GM18909 (cell line): ENCODE results near the gene UBQLNL.
A peak's percentile ranks its signal among the peaks of the same experiment; 100 is the strongest.

Experiments used
- ATAC-seq: cut with Tn5 transposase; IDR thresholded peaks from one replicate; pipeline ENCODE4 v1.9.1; 2021; ENCODE audit warnings: mild to moderate bottlenecking; ENCODE audit not compliant: unreplicated experiment, poor library complexity

The UBQLNL gene

DNA sequence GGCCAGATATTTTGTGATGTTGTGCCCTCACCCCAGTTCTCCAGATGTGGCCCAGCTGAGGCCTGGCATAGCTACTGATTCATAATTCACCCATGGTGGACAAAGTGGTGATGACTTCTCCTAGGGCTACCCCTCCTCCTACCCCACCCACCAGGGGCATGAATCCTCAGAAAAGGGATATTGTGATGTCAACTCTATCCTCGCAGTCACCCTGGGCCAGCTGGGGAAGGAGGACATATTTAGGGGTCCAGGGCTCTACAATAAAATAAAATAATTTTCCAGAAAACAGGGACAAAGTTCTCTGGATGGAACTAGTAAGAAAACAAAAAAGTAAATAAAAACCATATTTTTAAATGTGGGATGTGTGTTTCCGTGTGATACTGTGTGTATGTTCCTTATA lies at the start of gene UBQLNL:
UBQLNL (minus strand) TSS at position 101 of the 400 bp plus-strand sequence. CDS start 258 bp downstream, outside the sequence.
- no peak for ATAC-seq

DNA sequence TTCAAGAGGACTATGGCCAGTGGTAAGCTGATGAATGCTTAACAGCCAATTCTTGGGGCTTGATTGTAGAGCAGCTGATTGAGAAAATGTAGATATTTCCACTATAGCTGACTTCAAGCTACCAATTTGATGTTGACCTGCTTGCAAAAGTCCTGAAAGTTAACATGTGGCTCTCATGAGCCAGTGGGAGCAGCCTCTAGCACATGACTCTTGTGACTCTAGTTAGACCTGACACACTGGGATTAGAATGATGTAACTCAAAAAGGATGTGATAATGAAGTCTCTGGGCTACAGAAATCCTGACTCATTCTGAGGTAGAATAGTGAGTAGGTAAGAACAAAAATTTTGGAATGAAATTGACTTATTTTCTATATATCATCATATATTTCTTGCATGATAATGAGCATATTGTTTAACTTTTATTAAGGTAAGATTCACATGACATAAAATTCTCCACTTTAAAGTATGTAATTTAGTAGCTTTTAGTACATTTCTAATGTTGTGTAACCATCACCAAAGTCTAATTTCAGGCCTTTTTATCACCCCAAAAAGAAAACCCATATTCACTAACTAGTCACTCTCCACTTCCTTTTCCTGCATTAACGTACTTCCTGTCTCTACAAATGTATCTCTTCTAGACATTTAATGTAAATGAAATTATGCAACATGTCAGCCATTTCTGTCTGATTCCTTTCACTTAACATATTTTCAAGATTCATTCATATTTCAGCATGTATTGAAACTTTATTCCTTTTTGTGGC lies 47.9 kb upstream of the UBQLNL start:
- no peak for ATAC-seq

- no peak for ATAC-seq
These were observed 41.3 kb upstream of the UBQLNL start for GRCh38 chr11:5557751-5558150.

DNA sequence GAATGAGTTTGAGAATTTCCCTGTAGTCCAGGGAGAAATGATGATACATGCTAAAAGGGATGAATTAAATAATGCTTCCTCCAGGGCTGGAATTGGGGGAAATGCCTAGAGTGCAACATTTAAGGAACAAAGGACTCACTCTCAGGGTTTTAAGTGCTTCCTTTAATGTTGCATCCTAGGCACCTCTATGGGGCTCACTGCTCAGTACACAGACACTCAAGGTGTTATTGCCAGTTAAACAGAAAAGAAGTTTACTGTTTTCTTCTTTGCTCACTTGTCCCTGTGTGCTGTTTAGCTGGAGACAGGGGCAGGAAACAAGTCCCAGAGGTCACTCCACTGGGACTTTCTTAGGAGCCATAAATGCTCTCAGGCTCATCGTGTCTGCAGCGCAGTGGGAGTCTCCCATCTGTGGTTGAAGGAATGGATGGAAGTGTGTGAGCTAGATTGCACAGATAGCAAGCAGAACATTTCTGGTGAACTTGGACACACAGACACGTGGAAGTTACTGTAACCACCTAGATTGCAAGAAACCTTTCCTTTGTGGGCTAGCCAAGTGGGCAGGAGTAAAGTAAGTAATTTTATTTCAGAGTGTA lies 40.2 kb upstream of the UBQLNL start:
- no peak for ATAC-seq

DNA sequence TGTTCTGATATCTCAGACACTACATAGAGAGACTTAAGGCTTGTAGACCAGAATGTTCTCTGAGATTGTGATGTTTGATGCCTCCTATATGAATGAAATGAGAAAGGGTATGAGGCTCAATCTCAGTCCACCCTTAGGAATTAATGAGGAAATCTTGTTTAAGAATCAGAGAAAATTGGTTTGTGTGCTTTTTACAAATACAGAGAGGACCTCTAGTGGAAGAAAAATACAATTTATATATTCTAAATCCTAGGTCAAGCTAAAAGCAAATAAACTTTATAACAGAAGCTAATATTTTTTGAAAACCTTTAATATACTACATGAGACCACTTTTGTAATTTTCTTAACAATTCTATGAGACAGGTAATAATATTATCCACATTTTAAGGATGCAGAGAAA lies 36.8 kb upstream of the UBQLNL start:
- no peak for ATAC-seq

- ATAC-seq: peak; percentile 71
These were observed 34.1 kb upstream of the UBQLNL start for GRCh38 chr11:5550440-5551095.

GRCh38 chr11:5548440-5548839 lies 31.9 kb upstream of the UBQLNL start, which contains the start of gene OR52H1:
TSS of gene OR52H1 (minus strand) at chr11:5548540. CDS start at chr11:5545505, 3,035 bp downstream.
- no peak for ATAC-seq

DNA sequence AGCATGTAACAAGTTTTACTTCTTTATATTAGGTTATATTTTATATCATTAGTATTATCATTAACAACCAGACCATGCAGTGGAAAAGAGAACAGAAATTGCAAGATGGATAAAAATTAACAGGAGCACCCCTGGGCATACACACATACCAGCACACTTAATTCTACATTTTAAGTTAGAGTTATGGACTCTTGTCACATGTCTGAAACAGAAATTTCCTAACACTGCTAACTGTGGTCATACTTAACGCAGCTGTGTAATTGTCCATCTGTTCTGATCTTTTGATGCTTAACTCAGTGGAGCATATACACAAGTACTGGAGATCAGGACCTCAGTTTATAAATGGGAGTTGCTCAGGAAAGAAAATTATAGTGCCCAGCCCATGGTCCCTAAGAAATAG lies 31.5 kb upstream of the UBQLNL start:
- peak; percentile 77 for ATAC-seq

- no peak for ATAC-seq
These were observed 30.0 kb upstream of the UBQLNL start for GRCh38 chr11:5546457-5546856.

DNA sequence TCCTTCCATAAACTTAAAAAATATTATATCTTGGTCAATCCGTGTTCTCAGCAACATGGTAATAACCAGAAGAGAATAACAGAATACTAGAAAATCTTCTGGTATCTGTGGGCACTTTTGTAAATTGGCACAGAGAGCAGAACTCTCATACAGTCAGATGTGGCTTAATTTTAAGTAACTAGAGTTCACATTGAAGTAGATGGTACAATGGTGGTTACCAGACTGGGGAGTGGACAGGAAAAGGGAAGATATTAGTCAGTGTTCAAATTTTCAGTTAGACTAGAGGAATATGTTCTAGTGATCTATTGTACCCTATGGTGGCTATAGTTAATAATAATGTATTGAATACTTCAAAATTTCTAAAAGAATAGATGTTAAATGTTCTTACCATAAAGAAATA lies 24.9 kb upstream of the UBQLNL start:
- ATAC-seq: no peak

- no peak for ATAC-seq
These were observed 20.0 kb upstream of the UBQLNL start for GRCh38 chr11:5536482-5536881.

GRCh38 chr11:5534046-5534445 lies 17.5 kb upstream of the UBQLNL start:
- ATAC-seq: no peak

DNA sequence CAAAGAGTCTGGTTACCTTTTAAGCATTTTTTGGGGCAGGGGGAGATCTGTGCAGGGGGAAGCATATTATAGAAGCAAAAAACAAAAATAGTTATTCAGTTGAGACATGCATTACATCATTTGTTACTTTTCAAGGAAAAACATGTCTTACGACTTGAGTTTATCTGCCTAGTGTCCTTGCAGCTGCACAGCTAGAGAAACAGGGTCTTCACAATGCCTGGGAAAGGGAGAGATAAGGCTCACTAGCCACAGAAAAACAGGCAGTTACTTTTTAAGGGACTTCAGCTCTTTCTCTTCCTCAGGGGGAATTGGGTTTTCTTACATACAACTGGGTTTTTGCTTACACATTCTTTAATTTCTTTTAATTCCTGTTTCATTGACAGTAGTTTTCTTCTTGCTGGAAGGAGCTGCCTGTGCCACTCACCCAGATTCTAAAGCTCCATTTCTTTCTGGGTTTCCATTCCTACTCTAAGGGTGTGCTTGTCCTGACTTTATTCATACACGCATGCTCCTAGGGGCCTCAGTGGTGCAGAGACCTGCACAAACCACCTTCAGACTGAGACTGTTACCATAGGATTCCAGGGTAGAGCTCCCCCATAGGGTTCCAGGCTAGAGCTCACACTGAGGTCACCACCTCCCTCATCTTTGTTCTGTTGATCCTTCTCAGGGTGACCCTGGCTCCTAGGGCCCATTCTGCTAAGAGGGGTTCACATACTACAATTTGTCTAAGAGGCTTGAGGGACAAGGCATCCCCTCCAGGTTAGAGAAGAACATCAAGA lies 14.7 kb upstream of the UBQLNL start:
- ATAC-seq: no peak

- ATAC-seq: no peak
These were observed 12.0 kb upstream of the UBQLNL start for GRCh38 chr11:5528495-5528894.

DNA sequence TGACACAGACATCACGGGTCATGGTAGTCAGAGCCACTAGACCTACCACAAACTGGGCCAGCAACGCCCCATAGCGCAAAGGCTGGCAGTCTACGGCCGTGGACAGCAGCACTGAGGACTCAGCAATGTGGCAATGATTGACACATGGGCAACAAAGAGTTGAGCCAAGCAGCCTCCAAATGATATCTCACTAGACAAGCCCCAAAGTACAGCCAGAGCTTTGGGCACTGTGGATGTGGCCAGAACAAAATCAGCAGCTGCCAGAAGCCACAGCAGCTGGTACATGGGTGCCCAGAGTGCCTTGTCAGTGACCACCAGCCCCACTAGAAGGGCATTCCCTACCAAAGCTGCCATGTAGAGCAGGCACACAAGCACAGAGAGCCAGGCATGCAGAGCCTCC lies 11.2 kb upstream of the UBQLNL start:
- no peak for ATAC-seq

DNA sequence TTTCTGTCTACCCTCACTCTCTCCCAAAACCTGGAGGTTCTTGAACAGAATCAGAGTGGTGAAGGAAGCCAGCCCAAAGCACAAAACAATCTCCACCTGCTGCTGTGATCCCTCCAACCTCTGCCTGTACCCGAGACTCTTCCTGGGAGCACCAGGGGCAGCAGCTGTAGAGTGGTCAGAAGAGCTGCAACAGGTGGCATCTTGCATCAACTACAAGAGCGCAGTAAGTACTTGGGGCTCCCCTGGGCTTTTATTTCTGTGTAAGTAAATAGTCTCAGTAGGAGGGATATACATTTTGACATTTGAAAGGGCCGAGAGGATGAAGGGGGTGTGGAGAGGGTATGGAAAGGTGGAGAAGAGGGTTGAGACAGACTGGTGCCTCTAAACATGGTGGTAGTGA lies 8.3 kb upstream of the UBQLNL start:
- ATAC-seq: no peak

DNA sequence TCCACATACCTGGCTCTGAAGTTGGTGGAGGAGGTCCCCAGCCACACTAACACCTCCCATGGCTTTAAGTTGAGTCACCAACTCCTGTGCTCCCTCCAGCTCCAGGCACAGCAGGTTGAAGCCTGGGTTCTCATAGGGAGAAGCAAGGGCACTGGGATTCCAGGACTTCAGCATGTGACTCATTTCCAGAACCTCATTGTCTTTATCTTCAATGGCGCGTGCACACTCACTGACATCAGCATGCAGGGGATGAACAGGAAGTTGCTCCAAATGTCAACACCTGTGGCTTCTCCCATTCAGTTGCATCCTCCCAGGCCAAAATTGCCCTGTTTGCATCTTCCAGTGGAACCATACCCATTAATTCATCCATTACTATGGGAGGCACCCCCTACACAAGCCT lies 5.8 kb upstream of the UBQLNL start:
- ATAC-seq: no peak

DNA sequence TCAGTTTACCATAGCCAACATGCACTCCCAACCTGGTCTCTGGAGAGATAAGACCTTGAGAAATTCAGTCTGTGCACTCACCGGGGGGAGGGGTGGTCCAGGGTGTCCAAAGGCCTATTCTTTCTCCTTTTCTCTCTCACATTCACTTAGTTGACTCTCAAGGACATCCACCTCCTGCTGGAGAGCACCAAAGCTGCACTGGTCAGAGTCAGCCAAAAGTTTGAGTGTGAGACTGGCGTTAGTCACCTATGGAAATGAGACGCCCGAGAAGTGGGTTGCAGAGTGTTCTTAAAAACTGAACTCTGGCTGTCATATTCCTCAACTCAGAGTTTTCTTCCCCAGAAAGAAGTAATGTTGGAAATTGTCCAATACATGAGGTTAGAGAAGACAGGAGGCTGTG lies 5.0 kb upstream of the UBQLNL start:
- no peak for ATAC-seq

DNA sequence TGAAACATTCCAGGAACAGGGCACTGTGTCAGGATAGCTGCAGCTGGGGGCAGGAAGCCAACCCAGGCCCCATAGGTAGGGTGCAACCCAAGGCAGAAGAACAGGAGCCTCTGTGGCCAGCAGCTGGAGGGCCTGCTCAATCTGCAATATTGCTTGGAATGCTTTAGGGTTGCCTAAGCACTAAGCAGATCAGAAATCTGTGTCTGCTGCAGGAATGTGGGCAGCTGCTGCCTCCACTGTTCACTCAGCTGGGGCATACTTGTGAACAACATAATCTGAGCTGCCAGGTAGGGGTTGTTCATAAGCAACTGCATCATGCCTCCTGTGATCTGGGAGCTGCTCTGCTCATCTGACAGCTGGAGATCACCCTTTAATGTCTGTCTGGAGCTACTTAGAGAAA lies 1.7 kb downstream of the UBQLNL start:
- no peak for ATAC-seq

DNA sequence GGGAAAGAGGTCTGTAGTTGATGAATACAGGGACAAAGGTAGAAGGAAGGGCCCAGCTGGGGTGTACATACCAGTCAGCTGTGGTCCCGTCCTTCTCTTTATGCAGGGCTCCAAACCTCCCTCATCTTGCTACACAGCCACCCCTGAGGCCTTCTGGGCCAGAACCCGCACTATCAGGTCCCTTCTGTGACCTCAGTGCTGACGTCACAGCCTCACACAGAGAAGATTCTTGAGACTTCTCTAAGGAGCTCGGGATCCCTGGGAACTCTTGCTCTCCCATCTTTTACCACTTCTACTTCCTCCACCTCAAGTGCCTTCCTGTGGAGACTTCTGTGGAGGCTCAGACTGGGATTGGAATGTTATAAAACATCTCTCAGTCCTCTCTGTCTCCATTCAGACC lies 6.7 kb downstream of the UBQLNL start, which contains the start of gene UBQLN3:
UBQLN3 (minus strand) TSS at position 155 of the 400 bp plus-strand sequence. CDS start 399 bp downstream, outside the sequence.
- no peak for ATAC-seq

GRCh38 chr11:5508605-5509004 lies 7.9 kb downstream of the UBQLNL start:
- no peak for ATAC-seq
